Measurements from ENCODE around the gene TOR4A.

The TOR4A gene

DNA sequence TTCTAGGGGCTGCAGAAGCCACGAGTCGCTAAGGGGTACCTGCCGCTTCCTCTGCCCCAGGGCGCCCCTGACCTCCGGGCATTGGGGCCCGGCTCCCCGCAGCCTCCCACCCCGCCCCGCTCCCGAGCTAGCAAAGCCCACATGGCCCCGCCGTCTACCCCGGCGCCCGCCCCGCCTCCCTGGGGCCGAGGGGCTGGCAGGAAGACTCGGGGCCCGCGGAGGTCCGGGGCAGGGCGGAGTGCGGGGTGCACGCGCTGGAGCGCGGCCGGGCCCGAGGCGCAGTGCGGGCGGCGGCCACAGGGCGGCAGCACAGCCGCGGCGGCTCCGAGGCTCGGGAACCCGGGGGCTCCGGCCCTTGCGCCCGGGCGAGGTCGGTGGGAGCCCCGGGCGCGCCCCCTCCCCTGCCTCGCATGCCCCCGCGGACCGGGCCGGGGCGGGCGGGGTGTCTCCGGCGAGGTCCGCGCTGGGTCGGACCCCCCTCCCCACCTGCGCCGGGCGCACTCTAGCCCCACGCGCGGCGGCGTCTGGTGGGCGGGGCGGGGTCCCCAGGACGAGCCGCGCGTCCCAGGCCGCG, 17.8 kb downstream of the TOR4A start:
- peak; percentile 31 for DNase-seq (ENCODE audit: low read depth)

DNA sequence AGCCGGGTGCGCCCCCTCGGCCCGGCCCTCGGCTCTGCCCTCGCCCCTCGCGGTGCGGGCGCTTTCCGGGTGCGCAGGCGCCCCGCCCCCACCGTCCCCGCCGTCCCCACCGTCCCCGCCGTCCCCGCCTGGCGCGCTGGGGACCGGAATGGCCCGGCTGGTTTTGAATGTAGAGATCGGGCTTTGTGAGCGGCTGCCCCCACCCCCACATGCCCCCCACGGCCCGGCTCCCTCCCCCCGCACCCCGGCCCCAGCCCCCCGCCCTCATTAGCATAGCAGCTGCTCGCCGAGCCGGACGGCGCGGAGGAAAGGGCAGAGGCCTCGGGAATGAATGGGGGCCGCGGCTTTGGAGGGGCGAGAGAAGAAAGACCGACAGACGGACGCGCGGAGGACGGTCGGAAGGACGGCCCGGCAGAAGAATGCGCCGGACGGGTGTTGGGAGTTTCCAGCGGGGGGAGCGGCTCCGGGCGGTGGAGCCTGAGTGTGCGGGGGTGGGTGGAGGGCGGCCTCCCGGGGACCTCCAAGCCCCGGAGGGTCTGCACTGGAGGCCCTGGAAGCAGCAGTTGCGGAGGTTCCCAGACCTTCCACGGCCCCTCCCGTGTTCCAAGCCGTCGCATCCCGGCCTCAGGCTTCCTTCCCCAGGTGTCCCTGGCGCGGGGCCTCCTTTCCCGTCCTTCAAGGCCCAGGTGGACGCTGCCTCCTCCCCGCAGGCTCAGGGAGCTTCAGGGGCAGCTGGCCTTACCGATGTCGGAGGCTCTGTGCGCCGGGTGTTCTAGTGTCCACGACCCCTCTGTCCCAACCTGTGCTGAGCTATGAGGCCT, 18.5 kb downstream of the TOR4A start:
- DNase-seq (ENCODE audit: low read depth): no peak

DNA sequence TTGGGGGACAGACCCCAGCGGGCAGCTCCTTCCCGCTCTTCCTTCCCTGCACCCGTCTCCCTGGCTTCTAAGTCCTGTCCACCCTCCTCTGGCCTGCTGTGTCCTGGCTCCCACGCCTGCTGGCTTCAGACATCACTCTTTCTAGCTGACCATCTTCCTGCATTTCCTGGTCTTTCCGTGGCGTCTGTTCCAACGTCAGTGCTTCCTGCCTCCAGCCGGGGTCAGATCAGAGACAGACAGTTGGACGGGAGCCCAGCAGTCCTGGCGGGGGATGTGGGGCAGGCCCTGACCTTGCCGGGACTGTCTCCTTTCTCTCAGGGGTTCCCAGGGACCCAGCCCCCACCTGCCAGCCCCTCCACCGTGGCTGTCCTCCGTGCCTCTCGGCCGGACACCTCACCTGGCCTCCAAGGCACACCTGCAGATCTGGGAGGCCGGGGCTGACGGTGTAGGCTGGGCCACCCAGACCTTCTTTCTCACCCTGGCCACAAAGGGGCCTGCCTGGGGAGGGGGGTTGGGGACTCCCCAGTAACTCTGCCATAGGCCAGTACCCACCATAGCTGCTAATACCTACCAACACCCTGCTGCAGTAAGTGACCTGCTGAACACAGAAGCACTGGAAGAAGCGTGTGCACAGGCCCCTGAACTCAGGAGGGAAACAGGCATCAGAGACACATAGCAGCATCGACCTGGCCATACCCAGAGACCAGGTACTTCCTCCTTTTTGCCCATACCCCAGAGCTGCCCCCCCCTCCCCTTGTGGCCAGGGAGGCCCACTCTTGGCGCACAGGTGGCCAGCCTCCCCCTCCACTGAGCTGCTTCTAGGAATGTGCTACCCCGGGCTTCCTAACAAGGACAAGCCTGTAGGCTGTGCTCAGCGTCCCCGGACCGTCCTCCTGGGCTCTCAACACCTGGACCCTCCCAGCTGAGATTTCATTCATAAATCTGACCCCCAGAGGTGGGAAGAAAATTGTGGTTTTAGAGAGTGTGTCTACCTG, 19.4 kb downstream of the TOR4A start:
- no peak for DNase-seq (ENCODE audit: low read depth)

DNA sequence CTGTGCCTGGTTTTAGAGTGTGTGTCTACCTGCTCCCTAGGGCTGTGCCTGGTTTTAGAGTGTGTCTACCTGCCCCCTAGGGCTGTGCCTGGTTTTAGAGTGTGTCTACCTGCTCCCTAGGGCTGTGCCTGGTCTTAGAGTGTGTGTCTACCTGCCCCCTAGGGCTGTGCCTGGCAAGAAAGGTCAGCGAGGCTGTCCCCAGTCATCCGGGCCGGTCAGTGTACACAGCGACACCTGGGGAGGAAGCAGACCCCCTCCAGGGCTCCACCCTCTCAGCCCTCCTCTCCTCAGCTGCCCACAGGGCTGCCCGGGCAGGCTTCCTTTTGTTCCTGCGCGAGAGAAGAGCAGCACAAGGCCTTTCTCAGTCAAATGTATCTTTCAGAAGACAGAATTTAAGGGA, 20.4 kb downstream of the TOR4A start:
- no peak for DNase-seq (ENCODE audit: low read depth)

DNA sequence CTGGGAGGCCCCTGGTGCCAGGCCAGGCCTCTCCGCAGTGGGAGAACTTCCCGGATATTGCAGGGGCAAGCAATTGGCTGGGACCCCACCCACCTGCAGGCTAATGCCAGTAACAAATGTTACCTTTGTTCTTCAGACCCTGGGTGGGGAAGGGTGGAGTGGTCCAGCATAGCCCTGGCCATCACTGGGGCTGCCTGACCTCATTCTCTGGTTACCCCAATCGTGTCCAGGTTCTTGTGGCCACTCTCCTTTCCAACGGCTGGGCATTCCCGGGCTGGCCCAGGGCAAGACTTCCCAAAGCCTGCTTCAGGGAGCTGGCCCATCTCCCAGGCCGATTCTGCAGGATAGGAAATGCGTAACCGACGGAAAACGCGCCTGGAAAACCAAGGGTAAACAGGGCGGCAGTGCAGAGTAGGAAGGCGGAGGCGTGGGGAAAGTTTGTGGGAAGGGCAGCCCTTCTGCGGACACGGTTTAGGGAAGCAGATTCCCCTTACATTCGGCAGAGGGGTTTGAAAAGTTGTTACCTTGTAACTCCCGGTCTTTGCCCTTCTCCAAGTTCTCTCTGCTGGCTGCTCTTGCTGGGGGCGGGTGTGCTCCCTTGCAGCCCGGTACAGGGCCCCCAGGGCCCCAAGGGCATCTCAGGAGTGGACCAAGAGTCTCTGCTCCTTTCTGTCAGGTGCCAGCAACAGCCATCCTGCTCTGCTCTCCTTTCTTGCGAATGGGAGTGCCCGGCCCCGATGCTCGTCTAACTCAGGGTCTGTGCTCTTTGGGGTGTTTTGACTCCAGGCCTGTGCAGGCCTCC, 21.1 kb downstream of the TOR4A start:
- DNase-seq (ENCODE audit: low read depth): no peak

DNA sequence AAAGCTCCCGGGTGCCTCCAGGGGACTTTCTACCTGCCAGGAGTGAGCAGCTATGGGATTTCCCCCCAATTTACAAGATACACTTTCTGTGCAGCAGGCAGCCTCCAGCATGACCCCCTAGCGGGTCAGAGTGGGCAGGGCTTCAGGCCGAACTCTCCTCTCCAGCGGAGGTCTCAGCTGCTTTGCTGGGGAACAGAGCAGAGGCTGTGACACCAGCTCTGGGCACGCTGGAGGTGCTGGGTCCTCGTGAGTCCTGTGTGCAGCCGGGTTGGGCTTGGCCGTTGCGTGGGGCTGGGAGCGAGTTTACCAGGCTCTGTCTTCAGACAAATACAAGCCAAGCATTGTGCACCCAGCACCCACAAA, 21.7 kb downstream of the TOR4A start:
- no peak for DNase-seq (ENCODE audit: low read depth)

DNA sequence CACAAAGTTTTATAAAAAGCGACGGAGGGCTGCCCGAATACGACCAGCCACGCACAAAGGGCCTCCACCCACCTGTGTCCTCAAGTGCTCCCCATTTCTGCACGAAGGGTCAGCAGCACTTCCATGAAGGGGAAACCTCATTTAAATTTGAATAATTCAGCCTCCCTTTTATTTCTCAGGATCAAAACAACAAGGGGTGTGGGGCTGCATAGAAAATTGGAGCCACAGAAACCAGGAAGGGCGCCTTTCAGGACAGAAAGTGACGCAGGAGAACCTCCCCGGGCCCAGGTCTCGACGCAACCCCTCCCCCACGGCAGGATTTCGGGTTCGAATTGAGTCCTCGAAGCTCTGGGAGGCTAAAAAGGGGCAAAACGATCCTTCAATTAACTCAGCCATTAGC, 22.4 kb downstream of the TOR4A start:
- DNase-seq (ENCODE audit: low read depth): no peak

DNA sequence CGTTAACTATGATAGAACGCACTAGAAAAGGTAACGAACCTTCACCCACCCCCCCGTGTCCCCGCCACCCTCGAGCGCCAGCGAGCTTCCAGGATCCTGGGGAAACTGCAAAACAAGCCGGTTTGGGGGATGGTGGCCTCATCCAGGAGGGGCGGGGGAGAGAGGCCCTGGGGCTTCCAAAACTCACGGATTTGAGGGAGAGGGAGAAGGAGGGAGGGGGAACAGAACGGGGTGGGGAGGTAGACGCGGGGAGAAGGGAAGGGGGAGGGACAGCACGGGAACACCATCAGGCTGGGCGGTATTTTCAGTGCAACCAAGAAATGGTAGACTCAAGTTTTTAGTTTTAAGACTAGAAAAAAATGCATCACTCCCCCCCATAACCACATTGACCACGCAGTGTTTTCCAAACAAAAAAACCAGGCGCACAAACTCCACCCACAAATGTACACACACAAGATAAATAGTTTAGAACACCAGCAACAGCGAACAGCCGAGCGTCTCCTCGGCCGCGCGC, 23.1 kb downstream of the TOR4A start:
- no peak for DNase-seq (ENCODE audit: low read depth)

DNA sequence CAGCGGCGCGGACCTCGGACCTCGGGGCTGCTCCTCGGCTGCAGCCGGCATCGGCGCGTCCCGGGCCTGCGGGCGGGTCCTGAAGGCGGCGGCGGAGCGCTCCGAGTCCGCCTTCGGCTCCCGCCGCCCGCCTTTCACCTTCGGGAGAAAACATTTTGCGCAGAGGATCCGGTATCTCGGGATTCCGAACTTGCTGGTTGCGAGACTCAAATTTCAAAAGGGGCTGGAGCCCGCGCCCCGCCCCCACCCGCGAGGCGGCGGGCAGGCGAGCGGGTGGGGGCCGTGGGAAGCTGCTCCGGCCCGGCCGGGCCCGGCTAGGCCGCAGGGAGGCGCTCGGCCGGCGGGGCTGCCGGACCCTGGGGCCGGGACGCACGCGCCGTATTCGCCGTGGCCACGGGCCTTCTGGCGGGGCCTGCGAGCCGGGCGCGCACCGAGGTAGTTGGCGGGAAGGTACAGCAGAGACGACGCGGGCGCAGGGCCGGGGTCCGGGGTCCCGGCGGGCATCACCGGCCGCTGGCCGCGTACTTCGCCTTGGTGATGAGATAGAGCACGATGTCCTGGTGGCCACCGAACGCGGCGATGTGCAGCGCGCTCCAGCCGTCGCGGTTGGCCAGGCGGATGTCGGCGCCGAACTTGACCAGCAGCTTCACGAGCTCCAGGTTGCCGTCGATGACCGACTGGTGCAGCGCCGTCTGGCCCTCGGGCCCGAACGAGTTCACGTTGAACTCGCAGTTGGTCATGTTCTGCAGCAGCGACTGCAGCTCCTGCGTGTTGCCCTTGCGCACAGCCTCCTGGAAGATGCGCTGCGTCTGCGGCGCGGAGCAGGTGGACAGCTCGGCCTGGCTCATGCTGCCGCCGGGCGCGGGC, 23.8 kb downstream of the TOR4A start:
- DNase-seq (ENCODE audit: low read depth): no peak

DNA sequence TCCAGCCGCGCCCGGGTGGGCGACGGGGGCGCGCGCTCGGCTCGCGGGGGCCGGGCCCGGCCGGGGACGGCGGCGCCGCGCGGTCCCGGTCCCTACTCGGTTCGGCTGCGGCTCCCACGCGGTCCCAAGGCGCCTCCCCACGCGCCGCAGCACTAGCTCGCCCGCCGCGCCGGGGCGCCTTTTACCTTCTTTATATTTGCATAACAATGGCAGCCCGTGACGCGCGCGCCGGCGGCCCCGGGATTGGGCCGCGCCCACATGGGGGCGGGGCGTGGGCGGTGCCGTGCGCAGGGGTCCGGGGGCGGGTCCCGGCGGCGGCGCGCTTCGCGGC, 24.6 kb downstream of the TOR4A start, which contains the start of gene NRARP:
Gene NRARP, minus strand, starts transcription at position 154 of the 331 bp plus-strand sequence. CDS start 343 bp downstream, outside the sequence.
- DNase-seq (ENCODE audit: low read depth): peak; percentile 85

DNA sequence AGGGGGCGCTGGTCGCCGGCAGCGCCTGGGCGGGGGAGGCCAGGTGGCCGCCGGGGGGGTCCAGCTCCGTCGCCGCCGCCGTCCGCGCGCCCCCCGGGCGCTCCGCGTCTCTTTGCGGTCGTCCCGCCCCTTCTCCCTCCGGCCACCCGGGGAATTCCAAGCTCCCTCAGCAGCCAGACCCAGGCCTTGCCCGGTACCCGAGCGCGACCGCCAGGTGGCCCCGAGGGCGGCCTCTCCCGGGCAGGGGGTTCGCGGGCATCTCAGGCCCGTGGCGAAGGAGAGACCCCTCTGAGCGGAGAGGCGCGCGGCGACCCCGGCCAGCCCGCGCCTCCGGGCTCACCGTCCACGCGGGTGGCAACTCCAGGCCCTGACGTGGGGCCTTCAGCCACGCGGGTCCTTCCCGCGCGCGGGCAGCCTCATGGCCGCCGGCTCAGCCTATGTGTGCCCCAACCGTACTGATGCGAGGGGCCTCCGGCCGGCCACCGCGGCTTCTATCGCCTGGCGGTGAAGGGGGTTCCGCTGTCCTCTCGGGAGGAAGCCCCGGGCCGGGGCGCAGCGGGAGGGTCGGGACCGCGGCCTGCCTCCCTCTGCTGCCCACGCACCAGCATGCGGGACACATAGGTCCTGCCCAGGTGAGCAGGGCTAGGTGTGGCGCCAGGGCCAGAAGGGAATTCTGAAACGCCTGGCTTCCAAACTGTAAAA, 25.1 kb downstream of the TOR4A start:
- no peak for DNase-seq (ENCODE audit: low read depth)

DNA sequence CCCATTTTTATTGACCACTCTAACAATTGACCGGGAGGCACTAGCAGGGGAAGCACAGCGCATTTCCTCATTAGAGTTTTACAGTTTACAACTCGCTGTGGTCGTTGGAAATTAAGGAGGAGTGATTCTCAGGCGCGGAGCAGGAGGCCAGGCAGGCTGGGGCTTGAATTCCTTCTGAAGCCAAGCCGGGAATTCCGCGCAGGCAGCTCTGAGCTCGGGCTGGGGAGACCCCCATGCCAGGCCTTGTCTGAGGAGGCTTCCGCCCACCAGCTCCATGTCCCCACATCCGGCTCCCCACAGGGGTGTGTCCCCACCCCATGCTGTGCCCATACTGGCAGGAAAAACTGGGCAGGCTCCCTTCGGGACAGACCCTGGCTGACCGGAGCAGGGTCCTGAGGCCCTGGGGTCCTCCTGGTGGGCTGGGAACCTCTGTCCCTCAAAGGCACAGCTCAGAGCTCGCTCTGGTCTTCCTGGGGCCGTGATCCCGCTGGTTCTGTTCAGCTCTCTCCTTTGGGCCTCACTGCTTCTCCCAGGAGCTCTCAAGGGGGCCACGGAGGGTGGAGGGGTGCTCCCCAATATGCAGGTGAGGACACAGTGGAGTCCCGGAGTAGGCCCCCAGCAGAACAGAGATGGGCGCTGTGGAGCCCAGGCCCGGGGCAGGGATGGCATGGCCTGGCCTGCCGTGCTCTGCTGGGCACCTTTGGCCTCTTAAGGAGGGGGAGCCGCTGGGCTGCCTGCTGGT, 25.8 kb downstream of the TOR4A start:
- DNase-seq (ENCODE audit: low read depth): no peak

DNA sequence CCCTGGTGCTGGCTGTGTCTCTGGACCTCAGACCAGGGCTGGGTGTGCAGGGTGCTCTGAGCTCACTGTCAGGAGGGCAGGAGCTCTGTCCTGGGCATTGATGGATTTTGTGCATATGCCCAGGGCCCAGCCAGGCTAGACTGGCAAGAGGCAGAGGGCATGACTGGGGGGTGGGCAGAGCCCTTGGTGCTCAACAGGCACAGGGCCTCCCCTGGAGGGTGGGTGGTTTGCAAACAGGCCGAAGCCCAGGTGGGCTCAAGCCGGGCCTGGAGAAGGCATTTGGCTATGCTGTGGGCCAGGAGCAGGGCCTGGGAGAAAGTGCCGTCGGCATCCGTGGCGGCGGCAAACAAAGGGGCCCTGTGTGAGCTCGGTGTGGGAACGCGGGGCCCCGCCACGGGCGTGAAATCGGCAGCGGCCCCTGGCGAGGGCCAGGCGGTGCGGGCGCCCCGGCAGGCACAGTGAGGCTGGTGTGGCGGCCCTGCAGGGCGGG, 26.4 kb downstream of the TOR4A start:
- DNase-seq (ENCODE audit: low read depth): no peak

DNA sequence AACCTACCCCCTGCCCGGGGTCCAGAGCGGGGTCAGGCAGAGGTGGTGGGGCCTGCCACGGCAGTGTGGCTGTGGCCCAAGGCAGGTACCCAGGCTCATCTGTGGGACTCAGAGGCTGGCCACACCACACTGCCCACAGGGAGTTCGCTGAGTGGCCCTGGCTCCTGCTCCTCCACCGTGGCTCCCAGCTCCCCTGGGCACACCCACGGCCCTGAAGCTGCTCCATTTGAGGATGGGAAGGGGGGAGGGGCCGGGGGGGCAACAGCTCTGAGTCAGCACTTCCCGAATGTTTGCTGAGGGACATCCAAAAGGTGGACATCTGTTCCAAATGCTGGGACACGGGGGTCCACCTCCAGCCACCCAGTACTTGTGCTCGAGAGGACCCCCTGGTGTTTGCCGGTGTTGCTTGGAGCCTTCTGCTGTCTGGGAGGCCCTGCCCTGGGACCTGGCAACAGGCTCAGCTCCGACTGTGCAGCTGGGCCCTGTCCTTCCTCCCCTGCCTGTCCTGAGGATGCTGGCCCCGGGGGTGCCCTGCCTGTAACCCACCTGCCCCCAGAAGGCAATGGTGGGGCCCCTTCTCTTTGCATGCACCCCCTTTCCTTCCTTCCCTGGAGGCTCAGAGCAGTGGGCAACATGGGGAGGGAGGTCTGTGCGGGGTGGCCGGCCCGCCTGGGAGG, 27.0 kb downstream of the TOR4A start:
- no peak for DNase-seq (ENCODE audit: low read depth)

DNA sequence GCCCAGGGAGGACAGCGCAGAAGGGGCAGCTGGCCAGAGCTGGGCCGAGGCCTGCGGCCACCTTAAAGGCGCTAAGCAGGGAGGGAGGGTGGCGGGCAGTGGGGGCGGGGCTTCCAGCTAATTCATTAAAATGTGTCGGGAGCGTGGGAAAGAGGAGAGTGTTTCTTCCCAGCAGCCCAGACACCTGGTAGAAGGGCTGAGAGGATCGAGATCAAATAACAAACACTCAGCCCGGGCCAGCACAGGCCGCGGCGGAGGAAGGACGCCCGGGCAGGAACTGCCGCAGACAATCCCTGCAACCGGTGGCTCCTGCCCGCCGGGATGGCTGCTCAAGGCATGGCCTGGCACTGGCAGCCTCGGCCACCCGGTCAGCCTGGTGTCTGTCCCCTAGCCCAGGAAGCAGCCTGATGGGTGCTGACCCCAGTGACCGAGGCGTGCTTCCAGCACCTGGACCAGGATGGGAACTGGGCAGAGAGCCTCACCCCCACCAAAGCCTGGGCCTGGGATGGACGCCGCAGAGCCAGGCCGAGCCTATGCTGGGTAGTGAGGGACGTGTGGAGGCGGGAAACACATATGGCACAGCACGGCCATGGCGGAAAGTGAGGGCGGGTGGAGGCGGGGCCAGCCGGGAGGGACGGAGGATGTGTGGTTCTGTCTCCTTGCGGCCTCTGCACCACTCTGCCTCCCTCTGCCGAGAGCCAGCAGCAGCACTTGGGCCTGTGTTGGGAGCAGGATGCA, 27.7 kb downstream of the TOR4A start:
- peak; percentile 44 for DNase-seq (ENCODE audit: low read depth)

DNA sequence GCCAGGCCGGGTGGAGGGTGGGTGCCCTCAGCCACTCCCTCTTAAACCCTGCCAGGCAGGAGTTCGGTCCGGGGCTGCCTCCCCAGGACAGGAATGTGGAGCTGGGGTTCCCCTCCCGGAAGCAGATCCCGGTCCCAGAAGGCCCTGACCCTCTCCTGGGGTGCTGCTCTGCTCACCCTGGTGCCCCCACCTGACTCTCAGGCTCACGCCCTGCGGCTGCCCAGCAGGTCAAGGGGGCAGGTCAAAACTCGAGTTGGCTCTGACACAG, 28.2 kb downstream of the TOR4A start:
- DNase-seq (ENCODE audit: low read depth): no peak

DNA sequence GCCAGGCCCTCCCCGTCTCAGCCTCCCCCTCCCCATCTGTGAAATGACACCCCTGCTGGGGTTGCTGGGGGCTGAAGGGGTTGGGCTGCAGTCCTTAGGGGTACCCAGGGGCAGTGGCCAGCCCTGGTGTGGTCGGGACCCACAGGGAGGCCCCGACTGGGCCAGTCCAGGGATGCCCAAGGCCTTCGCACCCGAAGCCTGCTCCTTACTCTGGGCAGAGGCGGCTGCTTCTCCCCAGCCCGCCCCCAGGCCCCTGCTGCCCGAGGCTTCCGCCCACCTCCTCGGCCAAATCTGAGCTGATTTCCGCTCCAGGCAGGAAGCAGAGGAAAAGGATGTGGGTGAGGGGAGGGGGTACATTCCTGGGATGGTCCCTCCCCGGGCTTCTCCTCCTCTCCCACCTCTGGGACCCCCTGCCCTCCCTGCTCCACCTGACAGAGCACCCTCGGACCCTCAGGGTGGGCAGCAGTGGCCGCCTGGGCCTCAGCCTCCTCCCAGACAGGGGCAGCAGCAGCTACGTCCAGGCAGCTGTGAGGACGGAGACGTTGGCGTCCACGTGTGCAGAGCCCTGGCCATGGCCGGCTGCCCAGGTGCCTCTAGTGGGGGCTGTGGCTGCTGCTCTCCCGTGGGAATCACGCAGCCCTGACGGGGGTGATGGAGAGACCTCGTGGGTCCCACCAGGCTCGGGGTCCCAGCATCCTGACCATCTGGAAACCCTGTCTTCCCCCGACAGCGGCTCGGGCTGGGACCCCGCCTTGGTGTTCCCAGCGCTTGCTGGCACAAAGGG, 28.7 kb downstream of the TOR4A start:
- DNase-seq (ENCODE audit: low read depth): no peak
